ENCODE measurements around the gene DNAJC15.
"Not testable (repeated sequence)": the region's sequence is repeated elsewhere in the genome, so short reads cannot be mapped to it uniquely, and the experiment has no call there.

DNAJC15 gene

GRCh38 chr13:43033038-43033437 is 9.7 kb downstream of the DNAJC15 start:
- H3K27me3 ChIP-seq (ENCODE audit: insufficient read depth, low read depth, severe bottlenecking) = no peaks in the 10 kb centered on the region
- no peaks in the 10 kb centered on the region for H3K36me3 ChIP-seq
- H3K4me3 ChIP-seq (ENCODE audit: low read depth, low read length) = no peak overlapping the region
- no peaks in the 10 kb centered on the region for H3K9me3 ChIP-seq (ENCODE audit: severe bottlenecking)
- no peak for DNase-seq
- TF ChIP-seq, protein P1, sequence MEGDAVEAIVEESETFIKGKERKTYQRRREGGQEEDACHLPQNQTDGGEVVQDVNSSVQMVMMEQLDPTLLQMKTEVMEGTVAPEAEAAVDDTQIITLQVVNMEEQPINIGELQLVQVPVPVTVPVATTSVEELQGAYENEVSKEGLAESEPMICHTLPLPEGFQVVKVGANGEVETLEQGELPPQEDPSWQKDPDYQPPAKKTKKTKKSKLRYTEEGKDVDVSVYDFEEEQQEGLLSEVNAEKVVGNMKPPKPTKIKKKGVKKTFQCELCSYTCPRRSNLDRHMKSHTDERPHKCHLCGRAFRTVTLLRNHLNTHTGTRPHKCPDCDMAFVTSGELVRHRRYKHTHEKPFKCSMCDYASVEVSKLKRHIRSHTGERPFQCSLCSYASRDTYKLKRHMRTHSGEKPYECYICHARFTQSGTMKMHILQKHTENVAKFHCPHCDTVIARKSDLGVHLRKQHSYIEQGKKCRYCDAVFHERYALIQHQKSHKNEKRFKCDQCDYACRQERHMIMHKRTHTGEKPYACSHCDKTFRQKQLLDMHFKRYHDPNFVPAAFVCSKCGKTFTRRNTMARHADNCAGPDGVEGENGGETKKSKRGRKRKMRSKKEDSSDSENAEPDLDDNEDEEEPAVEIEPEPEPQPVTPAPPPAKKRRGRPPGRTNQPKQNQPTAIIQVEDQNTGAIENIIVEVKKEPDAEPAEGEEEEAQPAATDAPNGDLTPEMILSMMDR (IDR thresholded peaks at IDR 0.05; ENCODE audit: low read depth, low read length) = no peak
- no peak overlapping the region for H3K27ac ChIP-seq

GRCh38 chr13:43036351-43037250 is 13.2 kb downstream of the DNAJC15 start:
- Histone ChIP-seq H3K27me3 (ENCODE audit: insufficient read depth, low read depth, severe bottlenecking) (no peaks in the 10 kb centered on the region), H3K9me3 (ENCODE audit: severe bottlenecking) (no peaks in the 10 kb centered on the region), H3K36me3 (no peaks in the 10 kb centered on the region), H3K4me3 (ENCODE audit: low read depth, low read length) (no peak overlapping the region), H3K27ac (no peak overlapping the region)
- TF ChIP-seq, protein P1 (IDR thresholded peaks at IDR 0.05; ENCODE audit: low read depth, low read length) = no peak
- no peak for DNase-seq

DNA sequence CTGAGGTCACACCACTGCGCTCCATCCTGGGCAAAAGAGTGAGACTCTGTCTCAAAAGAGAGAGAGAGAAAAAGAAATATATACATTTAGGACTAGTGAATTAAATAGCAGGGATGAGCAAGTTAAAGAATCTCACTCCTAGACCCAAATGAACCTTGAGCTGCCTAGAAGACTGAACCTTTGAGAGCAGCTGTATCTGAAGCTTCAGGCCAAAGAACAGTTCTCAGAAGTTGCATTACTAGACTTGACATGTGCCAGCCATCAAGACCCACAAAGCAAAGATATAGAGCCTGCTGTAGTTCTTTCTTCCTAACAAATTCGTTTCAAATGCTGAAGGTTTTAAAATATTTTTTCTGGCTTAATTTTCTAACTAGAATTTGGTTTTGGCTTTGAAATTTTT is 16.6 kb downstream of the DNAJC15 start:
- TF ChIP-seq, protein P1 (IDR thresholded peaks at IDR 0.05; ENCODE audit: low read depth, low read length) = no peak
- Histone ChIP-seq H3K27me3 (ENCODE audit: insufficient read depth, low read depth, severe bottlenecking) (no peaks in the 10 kb centered on the region), H3K4me3 (ENCODE audit: low read depth, low read length) (no peak overlapping the region), H3K36me3 (no peaks in the 10 kb centered on the region), H3K27ac (no peak overlapping the region), H3K9me3 (ENCODE audit: severe bottlenecking) (no peaks in the 10 kb centered on the region)
- no peak for DNase-seq

DNA sequence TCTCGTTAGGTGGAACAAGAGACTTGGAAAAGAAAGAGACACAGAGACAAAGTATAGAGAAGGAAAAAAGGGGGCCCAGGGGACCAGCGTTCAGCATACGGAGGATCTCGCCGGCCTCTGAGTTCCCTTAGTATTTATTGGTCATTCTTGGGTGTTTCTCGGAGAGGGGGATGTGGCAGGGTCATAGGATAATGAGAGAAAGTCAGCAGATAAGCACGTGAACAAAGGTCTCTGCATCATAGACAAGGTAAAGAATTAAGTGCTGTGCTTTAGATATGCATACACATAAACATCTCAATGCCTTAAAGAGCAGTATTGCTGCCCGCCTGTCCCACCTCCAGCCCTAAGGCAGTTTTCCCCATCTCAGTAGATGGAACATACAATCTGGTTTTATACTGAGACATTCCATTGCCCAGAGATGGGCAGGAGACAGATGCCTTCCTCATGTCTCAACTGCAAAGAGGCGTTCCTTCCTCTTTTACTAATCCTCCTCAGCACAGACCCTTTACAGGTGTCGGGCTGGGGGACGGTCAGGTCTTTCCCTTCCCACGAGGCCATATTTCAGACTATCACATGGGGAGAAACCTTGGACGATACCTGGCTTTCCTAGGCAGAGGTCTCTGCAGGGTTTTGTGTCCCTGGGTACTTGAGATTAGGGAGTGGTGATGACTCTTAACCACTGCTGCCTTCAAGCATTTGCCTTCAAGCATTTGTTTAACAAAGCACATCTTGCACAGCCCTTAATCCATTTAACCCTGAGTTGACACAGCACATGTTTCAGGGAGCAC is 17.4 kb downstream of the DNAJC15 start:
- not testable (repeated sequence) for H3K9me3 ChIP-seq (ENCODE audit: severe bottlenecking); H3K4me3 ChIP-seq (ENCODE audit: low read depth, low read length); H3K36me3 ChIP-seq; H3K27me3 ChIP-seq (ENCODE audit: insufficient read depth, low read depth, severe bottlenecking); H3K27ac ChIP-seq
- DNase-seq = peak; percentile 8

DNA sequence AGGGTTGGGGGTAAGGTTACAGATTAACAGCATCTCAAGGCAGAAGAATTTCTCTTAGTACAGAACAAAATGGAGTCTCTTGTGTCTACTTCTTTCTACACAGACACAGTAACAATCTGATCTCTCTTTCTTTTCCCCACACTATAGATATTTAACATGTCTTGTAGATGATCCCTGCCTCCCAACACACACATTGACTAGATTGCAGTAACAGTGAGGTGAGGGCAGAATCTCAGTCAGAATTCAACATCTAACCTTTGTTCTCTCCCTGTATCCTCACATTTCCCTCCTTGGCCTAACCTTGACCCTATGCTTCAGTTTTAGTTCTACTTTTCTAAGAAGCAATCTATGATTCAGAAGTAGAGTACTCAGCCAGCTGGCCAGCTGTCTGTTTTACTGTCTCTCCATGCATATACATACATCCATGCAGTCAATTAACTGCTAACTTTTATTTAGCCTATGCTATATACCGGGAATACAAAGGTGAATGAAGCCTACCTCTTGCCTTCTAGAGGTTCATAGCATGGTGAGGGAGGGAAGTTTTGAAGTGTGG is 18.1 kb downstream of the DNAJC15 start:
- H3K27ac ChIP-seq = no peak overlapping the region
- no peaks in the 10 kb centered on the region for H3K27me3 ChIP-seq (ENCODE audit: insufficient read depth, low read depth, severe bottlenecking)
- TF ChIP-seq, protein P1 (IDR thresholded peaks at IDR 0.05; ENCODE audit: low read depth, low read length) = no peak
- H3K9me3 ChIP-seq (ENCODE audit: severe bottlenecking) = no peaks in the 10 kb centered on the region
- H3K36me3 ChIP-seq = no peaks in the 10 kb centered on the region
- no peak for DNase-seq
- no peak overlapping the region for H3K4me3 ChIP-seq (ENCODE audit: low read depth, low read length)

- Histone ChIP-seq H3K36me3 (no peaks in the 10 kb centered on the region), H3K9me3 (ENCODE audit: severe bottlenecking) (no peaks in the 10 kb centered on the region), H3K27me3 (ENCODE audit: insufficient read depth, low read depth, severe bottlenecking) (no peaks in the 10 kb centered on the region), H3K27ac (no peak overlapping the region), H3K4me3 (ENCODE audit: low read depth, low read length) (no peak overlapping the region)
- DNase-seq = no peak
- TF ChIP-seq, protein P1 (IDR thresholded peaks at IDR 0.05; ENCODE audit: low read depth, low read length) = no peak
Measured at GRCh38 chr13:43042410-43042921, 19.1 kb downstream of the DNAJC15 start.
